B cell (primary cell): ENCODE measurements around the gene ARHGEF35.
"Not testable (repeated sequence)": the region's sequence is repeated elsewhere in the genome, so short reads cannot be mapped to it uniquely, and the experiment has no call there.

Experiments used
- EZH2 ChIP-seq: IDR thresholded peaks from 2 replicates; pipeline ENCODE4 v1.6.1; 2012; ENCODE audit warnings: borderline replicate concordance, low read depth, mild to moderate bottlenecking, moderate library complexity, low read length; ENCODE audit not compliant: insufficient read depth, poor library complexity, severe bottlenecking
- TF ChIP-seq, protein P1 (sequence below): fragments of 200-600 bp; IDR thresholded peaks from one replicate; pipeline ENCODE4 v1.8.0; 2022; ENCODE audit warnings: antibody characterized with exemption, mild to moderate bottlenecking

- TF ChIP-seq, protein P1, sequence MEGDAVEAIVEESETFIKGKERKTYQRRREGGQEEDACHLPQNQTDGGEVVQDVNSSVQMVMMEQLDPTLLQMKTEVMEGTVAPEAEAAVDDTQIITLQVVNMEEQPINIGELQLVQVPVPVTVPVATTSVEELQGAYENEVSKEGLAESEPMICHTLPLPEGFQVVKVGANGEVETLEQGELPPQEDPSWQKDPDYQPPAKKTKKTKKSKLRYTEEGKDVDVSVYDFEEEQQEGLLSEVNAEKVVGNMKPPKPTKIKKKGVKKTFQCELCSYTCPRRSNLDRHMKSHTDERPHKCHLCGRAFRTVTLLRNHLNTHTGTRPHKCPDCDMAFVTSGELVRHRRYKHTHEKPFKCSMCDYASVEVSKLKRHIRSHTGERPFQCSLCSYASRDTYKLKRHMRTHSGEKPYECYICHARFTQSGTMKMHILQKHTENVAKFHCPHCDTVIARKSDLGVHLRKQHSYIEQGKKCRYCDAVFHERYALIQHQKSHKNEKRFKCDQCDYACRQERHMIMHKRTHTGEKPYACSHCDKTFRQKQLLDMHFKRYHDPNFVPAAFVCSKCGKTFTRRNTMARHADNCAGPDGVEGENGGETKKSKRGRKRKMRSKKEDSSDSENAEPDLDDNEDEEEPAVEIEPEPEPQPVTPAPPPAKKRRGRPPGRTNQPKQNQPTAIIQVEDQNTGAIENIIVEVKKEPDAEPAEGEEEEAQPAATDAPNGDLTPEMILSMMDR = not testable (repeated sequence)
- TF ChIP-seq EZH2 = not testable (repeated sequence)
Measured at GRCh38 chr7:144194453-144194852, 1.2 kb downstream of the ARHGEF35 start.
